Fibroblast of skin of left biceps (primary cell): ENCODE measurements around the gene LMF1.

ENCODE experiments used
- DNase-seq, 2 experiments: peaks; one replicate each; pipeline ENCODE4 v3.0.0-alpha.2; 2013; ENCODE audit warnings: low read depth in 2 of 2

Gene LMF1

GRCh38 chr16:970766-971581, at the start of gene LMF1:
TSS of gene LMF1 (minus strand) at chr16:970984. CDS start at chr16:970980, 4 bp downstream.
- peak; percentile 62 to 70 for DNase-seq

- no peak for DNase-seq
Measured at GRCh38 chr16:1020091-1020399, 49.3 kb upstream of the LMF1 start.

GRCh38 chr16:1019231-1020090, 48.7 kb upstream of the LMF1 start:
- DNase-seq = no peak

GRCh38 chr16:1018447-1019198, 47.8 kb upstream of the LMF1 start:
- DNase-seq = no peak

- no peak for DNase-seq
Measured at GRCh38 chr16:1014771-1015495, 44.1 kb upstream of the LMF1 start.

GRCh38 chr16:1014221-1014620, 43.4 kb upstream of the LMF1 start:
- no peak for DNase-seq

- DNase-seq = no peak
Measured at GRCh38 chr16:1013593-1013900, 42.8 kb upstream of the LMF1 start.

GRCh38 chr16:1012722-1013592, 42.2 kb upstream of the LMF1 start:
- DNase-seq = no peak

- no peak for DNase-seq
Measured at GRCh38 chr16:1012135-1012534, 41.4 kb upstream of the LMF1 start.

GRCh38 chr16:1011316-1012082, 40.7 kb upstream of the LMF1 start:
- DNase-seq = no peak

GRCh38 chr16:1010815-1011214, 40.0 kb upstream of the LMF1 start:
- DNase-seq = no peak

- no peak for DNase-seq
Measured at GRCh38 chr16:1010251-1010650, 39.5 kb upstream of the LMF1 start.

- no peak for DNase-seq
Measured at GRCh38 chr16:1009358-1010150, 38.8 kb upstream of the LMF1 start.

- no peak for DNase-seq
Measured at GRCh38 chr16:1008085-1008484, 37.3 kb upstream of the LMF1 start.

GRCh38 chr16:1007284-1007850, 36.6 kb upstream of the LMF1 start:
- DNase-seq = no peak

- DNase-seq = no peak
Measured at GRCh38 chr16:1006781-1007180, 36.0 kb upstream of the LMF1 start.

- DNase-seq = no peak
Measured at GRCh38 chr16:1005286-1005685, 34.5 kb upstream of the LMF1 start.

- no peak for DNase-seq
Measured at GRCh38 chr16:1003391-1004347, 32.9 kb upstream of the LMF1 start.
